K562 (cell line): ENCODE data around the gene SGMS1. TPM values are rescaled to one million over a fixed set of nuclear protein-coding genes. Genes with fewer than 3 reads are reported as not detected.
"Not testable (repeated sequence)": the region's sequence is repeated elsewhere in the genome, so short reads cannot be mapped to it uniquely, and the experiment has no call there.

ENCODE experiments used
- CTBP1 ChIP-seq: fragments of 450-650 bp; IDR thresholded peaks from 2 replicates; pipeline ENCODE4 v1.6.1; 2016; ENCODE audit warnings: borderline replicate concordance
- ETV5 ChIP-seq: sonication (generic); formaldehyde crosslinking; IDR thresholded peaks from 2 replicates; pipeline ENCODE4 v1.4.0; 2020; ENCODE audit warnings: low read depth, mild to moderate bottlenecking, missing genetic modification reagents
- MAZ ChIP-seq, 2 experiments: fragments of 450-650 bp in 1 of 2; sonication (generic) in 1 of 2; formaldehyde crosslinking; IDR thresholded peaks in 1 of 2; conservative IDR thresholded peaks in 1 of 2; 2 replicates each; pipeline versions ENCODE4 v1.4.0 to v1.5.0; 2020; ENCODE audit warnings: mild to moderate bottlenecking in 1 of 2, missing genetic modification reagents in 1 of 2
- MNT ChIP-seq, 2 experiments: fragments of 450-650 bp; conservative IDR thresholded peaks; 2 replicates each; pipeline ENCODE4 v1.6.1; 2017; ENCODE audit warnings: mild to moderate bottlenecking in 2 of 2, moderate library complexity in 2 of 2
- REST ChIP-seq, 2 experiments: fragments of 450-650 bp; formaldehyde crosslinking in 1 of 2; IDR thresholded peaks; 2 replicates each; pipeline versions ENCODE4 v1.4.0 to v1.6.1; 2014 to 2020; ENCODE audit warnings: mild to moderate bottlenecking in 2 of 2, borderline replicate concordance in 1 of 2, low read depth in 1 of 2
- RREB1 ChIP-seq: fragments of 250-450 bp; sonication (Bioruptor Pico); IDR thresholded peaks from 2 replicates; pipeline ENCODE4 v1.4.0; 2020
- TFAP4 ChIP-seq: sonication (generic); formaldehyde crosslinking; IDR thresholded peaks from 2 replicates; pipeline ENCODE4 v1.8.0; 2022; ENCODE audit warnings: missing genetic modification reagents, mild to moderate bottlenecking, moderate library complexity, borderline replicate concordance
- polyA plus RNA-seq, 8 experiments: library from polyadenylated mRNA; depleted of rRNA in 4 of 8; stranded (reverse) in 5 of 8; unstranded in 3 of 8; fragments of >200 nt; fragmentation: Nextera tagmentation in 2 of 8; fragmentation: Illumina TruSeq in 1 of 8; extraction: Ambion mirVana in 2 of 8; extraction: Trizol in 1 of 8; gene quantifications; 2 replicates each; pipeline versions ENCODE4 v1.2.1 to v1.2.3, GENCODE V29; 2011 to 2014; ENCODE audit warnings: inconsistent platforms in 1 of 8, missing spikeins in 1 of 8
- total RNA-seq, 7 experiments: library from RNA; depleted of rRNA in 6 of 7; stranded (reverse); fragments of >200 nt in 6 of 7; fragmentation: Illumina TruSeq in 2 of 7; extraction: Trizol in 2 of 7; gene quantifications; 2 replicates each; pipeline versions ENCODE4 v1.2.1 to v1.2.3, GENCODE V29; 2011 to 2021; ENCODE audit warnings: low replicate concordance in 1 of 7

SGMS1 gene
- total and polyA plus RNA-seq, 9 of the 15 experiments (the other 6 are each of a cell fraction or from before 2014, with no cell fraction given) = 22.6 to 232 (median 82.2) TPM

GRCh38 chr10:50659865-50660730, 36.3 kb upstream of the SGMS1 start (continued):
- peak; percentile 97 for TF ChIP-seq TFAP4 (CRISPR knock-in tag)
- peak; percentile 25 to 37; a peak in 1 of 4 replicates for TF ChIP-seq MAZ (CRISPR knock-in tag; conservative IDR thresholded peaks at IDR 0.05 in 1 of 2, IDR thresholded peaks at IDR 0.05 in 1 of 2)
- peak; percentile 48; the same call in 1 of the 2 replicates for TF ChIP-seq REST (IDR thresholded peaks at IDR 0.05; ENCODE audit: borderline replicate concordance)
- TF ChIP-seq REST (CRISPR knock-in tag; IDR thresholded peaks at IDR 0.05; ENCODE audit: low read depth) = not testable (repeated sequence)
- peak; percentile 84 to 85 for TF ChIP-seq MNT (conservative IDR thresholded peaks at IDR 0.05)
- TF ChIP-seq RREB1 (CRISPR knock-in tag) = 0 out of 2 replicates have a peak, but pooled peaks have one; percentile 57
- TF ChIP-seq CTBP1 = peak; percentile 70; the same call in 1 of the 2 replicates
- peak; percentile 62 for TF ChIP-seq ETV5
